Esophagus muscularis mucosa (tissue), 4 donors: ENCODE measurements around the gene ACACA.

ENCODE experiments used
- EP300 ChIP-seq: sonication (generic); formaldehyde crosslinking; IDR thresholded peaks from one replicate; pipeline ENCODE4 v1.6.1; 2017; ENCODE audit warnings: antibody characterized with exemption
- POLR2A ChIP-seq: fragments of 450-650 bp; IDR thresholded peaks from one replicate; pipeline ENCODE4 v1.6.1; 2017; ENCODE audit warnings: antibody characterized with exemption, moderate library complexity, mild to moderate bottlenecking, low read depth
- POLR2AphosphoS5 ChIP-seq, 2 donors: sonication (generic); formaldehyde crosslinking; IDR thresholded peaks; one replicate each; pipeline ENCODE4 v1.6.1; 2017; ENCODE audit warnings: antibody characterized with exemption in 2 of 2
- TF ChIP-seq, protein P1 (sequence below), 3 experiments: fragments of 200-600 bp in 2 of 3; fragments of 450-650 bp in 1 of 3; sonication (generic) in 2 of 3; IDR thresholded peaks; one replicate each; pipeline ENCODE4 v1.5.1; 2017 to 2019; ENCODE audit warnings: antibody characterized with exemption in 3 of 3, mild to moderate bottlenecking in 2 of 3, moderate library complexity in 1 of 3

DNA sequence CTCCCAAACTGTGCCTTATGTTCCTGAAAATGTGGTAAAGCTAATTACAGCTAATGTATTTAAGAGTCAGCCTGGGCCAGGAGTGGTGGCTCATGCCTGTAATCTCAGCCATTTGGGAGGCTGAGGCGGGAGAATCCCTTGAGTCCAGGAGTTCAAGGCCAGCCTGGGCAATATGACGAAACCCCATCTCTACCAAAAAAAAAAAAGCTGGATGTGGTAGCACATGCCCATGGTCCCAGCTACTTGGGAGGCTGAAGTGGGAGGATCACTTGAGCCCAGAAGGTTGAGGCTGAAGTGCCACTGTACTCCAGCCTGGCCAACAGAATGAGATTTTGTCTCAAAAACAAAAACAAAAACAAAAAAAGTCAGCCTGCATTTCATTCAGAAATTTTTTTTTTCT is 64.0 kb downstream of the ACACA start:
- TF ChIP-seq, protein P1, sequence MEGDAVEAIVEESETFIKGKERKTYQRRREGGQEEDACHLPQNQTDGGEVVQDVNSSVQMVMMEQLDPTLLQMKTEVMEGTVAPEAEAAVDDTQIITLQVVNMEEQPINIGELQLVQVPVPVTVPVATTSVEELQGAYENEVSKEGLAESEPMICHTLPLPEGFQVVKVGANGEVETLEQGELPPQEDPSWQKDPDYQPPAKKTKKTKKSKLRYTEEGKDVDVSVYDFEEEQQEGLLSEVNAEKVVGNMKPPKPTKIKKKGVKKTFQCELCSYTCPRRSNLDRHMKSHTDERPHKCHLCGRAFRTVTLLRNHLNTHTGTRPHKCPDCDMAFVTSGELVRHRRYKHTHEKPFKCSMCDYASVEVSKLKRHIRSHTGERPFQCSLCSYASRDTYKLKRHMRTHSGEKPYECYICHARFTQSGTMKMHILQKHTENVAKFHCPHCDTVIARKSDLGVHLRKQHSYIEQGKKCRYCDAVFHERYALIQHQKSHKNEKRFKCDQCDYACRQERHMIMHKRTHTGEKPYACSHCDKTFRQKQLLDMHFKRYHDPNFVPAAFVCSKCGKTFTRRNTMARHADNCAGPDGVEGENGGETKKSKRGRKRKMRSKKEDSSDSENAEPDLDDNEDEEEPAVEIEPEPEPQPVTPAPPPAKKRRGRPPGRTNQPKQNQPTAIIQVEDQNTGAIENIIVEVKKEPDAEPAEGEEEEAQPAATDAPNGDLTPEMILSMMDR (IDR thresholded peaks at IDR 0.05): no peak
- TF ChIP-seq POLR2AphosphoS5 (IDR thresholded peaks at IDR 0.05): no peak
- no peak for TF ChIP-seq EP300
- no peak for TF ChIP-seq POLR2A
